NB4 (cell line): ENCODE measurements around the gene C9.

Experiments used
- MYC ChIP-seq: IDR thresholded peaks from 2 replicates; pipeline ENCODE4 v1.6.1; 2011; ENCODE audit warnings: low read depth, low read length
- TF ChIP-seq, protein P1 (sequence below): IDR thresholded peaks from one replicate; pipeline ENCODE4 v1.5.1; 2012; ENCODE audit warnings: low read depth, low read length

DNA sequence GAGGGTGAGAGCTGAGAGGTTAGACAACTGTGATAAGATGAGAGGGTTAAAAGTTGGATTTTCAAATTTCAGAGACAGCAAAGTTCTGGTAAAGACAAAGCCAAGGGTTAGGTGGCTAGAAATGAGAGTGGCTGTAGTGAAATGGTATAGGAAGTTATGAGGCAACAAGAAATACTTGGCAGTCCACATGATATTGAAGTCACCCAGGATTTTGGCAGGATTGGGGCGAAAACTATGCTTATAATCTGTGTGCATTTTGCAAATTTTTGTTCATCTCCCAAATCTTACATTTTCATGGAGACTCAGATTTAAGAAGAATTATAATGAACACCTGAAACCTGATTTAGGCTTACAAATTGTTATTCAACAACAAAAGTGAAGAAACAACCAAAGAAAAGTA lies 35.6 kb downstream of the C9 start:
- TF ChIP-seq, protein P1, sequence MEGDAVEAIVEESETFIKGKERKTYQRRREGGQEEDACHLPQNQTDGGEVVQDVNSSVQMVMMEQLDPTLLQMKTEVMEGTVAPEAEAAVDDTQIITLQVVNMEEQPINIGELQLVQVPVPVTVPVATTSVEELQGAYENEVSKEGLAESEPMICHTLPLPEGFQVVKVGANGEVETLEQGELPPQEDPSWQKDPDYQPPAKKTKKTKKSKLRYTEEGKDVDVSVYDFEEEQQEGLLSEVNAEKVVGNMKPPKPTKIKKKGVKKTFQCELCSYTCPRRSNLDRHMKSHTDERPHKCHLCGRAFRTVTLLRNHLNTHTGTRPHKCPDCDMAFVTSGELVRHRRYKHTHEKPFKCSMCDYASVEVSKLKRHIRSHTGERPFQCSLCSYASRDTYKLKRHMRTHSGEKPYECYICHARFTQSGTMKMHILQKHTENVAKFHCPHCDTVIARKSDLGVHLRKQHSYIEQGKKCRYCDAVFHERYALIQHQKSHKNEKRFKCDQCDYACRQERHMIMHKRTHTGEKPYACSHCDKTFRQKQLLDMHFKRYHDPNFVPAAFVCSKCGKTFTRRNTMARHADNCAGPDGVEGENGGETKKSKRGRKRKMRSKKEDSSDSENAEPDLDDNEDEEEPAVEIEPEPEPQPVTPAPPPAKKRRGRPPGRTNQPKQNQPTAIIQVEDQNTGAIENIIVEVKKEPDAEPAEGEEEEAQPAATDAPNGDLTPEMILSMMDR = no peak
- no peak for TF ChIP-seq MYC
